ENCODE results near the gene ASXL3. TPM values are rescaled to one million over a fixed set of nuclear protein-coding genes. Genes with fewer than 3 reads are reported as not detected.

The ASXL3 gene
- total and polyA plus RNA-seq, 3 experiments from 2014 or later, result not detected

- H3K27me3 ChIP-seq (ENCODE audit: insufficient read depth, low read length, poor library complexity, severe bottlenecking), result no peaks in the 10 kb centered on the region
- Mint-ChIP-seq H3K27ac (no peak overlapping the region), H3K4me1 (no peaks in the 10 kb centered on the region), H3K27me3 (no peaks in the 10 kb centered on the region), H3K4me3 (no peak overlapping the region), H3K36me3 (no peaks in the 10 kb centered on the region), H3K9me3 (peaks cover 2 to 22% (median 12%) of the 10 kb centered on the region in 5 donors)
- H3K27ac ChIP-seq (ENCODE audit: low read depth, low read length), result no peak overlapping the region
- no peaks in the 10 kb centered on the region for H3K36me3 ChIP-seq (ENCODE audit: insufficient read depth, low read length)
- no peak for DNase-seq
- no peaks in the 10 kb centered on the region for H3K4me1 ChIP-seq (ENCODE audit: insufficient read depth, low read length)
- ChIA-PET CTCF (no interaction called here), POLR2A (no interaction called here)
- H3K9me3 ChIP-seq (ENCODE audit: low read length), result no peaks in the 10 kb centered on the region
- no peak overlapping the region for H3K4me3 ChIP-seq (ENCODE audit: low read length)
Measured at GRCh38 chr18:33745151-33745795, 167.3 kb downstream of the ASXL3 start.

- Histone ChIP-seq H3K4me3 (ENCODE audit: low read length) (no peak overlapping the region), H3K9me3 (ENCODE audit: low read length) (no peaks in the 10 kb centered on the region), H3K27me3 (ENCODE audit: insufficient read depth, low read length, poor library complexity, severe bottlenecking) (no peaks in the 10 kb centered on the region), H3K4me1 (ENCODE audit: insufficient read depth, low read length) (no peaks in the 10 kb centered on the region), H3K27ac (ENCODE audit: low read depth, low read length) (no peak overlapping the region), H3K36me3 (ENCODE audit: insufficient read depth, low read length) (no peaks in the 10 kb centered on the region)
- Mint-ChIP-seq H3K4me3 (no peak overlapping the region), H3K27me3 (no peaks in the 10 kb centered on the region), H3K9me3 (peaks cover 2 to 22% (median 12%) of the 10 kb centered on the region in 5 donors), H3K4me1 (no peaks in the 10 kb centered on the region), H3K27ac (no peak overlapping the region), H3K36me3 (no peaks in the 10 kb centered on the region)
- no peak for DNase-seq
- ChIA-PET POLR2A (no interaction called here), CTCF (no interaction called here)
Measured at GRCh38 chr18:33745871-33746545, 168.0 kb downstream of the ASXL3 start.

GRCh38 chr18:33749834-33750233 lies 171.8 kb downstream of the ASXL3 start:
- ChIA-PET POLR2A (no interaction called here), CTCF (no interaction called here)
- Histone ChIP-seq H3K9me3 (ENCODE audit: low read length) (no peaks in the 10 kb centered on the region), H3K4me1 (ENCODE audit: insufficient read depth, low read length) (no peaks in the 10 kb centered on the region), H3K27me3 (ENCODE audit: insufficient read depth, low read length, poor library complexity, severe bottlenecking) (no peaks in the 10 kb centered on the region), H3K27ac (ENCODE audit: low read depth, low read length) (no peak overlapping the region), H3K36me3 (ENCODE audit: insufficient read depth, low read length) (no peaks in the 10 kb centered on the region), H3K4me3 (ENCODE audit: low read length) (no peak overlapping the region)
- H3K27ac Mint-ChIP-seq, result no peak overlapping the region
- peaks cover 0 to 21% (median 5%) of the 10 kb centered on the region in 5 donors for H3K9me3 Mint-ChIP-seq
- DNase-seq, result no peak
- no peak overlapping the region for H3K4me3 Mint-ChIP-seq
- no peaks in the 10 kb centered on the region for H3K27me3 Mint-ChIP-seq
- no peaks in the 10 kb centered on the region for H3K4me1 Mint-ChIP-seq
- H3K36me3 Mint-ChIP-seq, result no peaks in the 10 kb centered on the region

GRCh38 chr18:33750366-33750765 lies 172.3 kb downstream of the ASXL3 start:
- Histone ChIP-seq H3K4me1 (ENCODE audit: insufficient read depth, low read length) (no peaks in the 10 kb centered on the region), H3K4me3 (ENCODE audit: low read length) (no peak overlapping the region), H3K27me3 (ENCODE audit: insufficient read depth, low read length, poor library complexity, severe bottlenecking) (no peaks in the 10 kb centered on the region), H3K36me3 (ENCODE audit: insufficient read depth, low read length) (no peaks in the 10 kb centered on the region), H3K27ac (ENCODE audit: low read depth, low read length) (no peak overlapping the region), H3K9me3 (ENCODE audit: low read length) (no peaks in the 10 kb centered on the region)
- H3K9me3 Mint-ChIP-seq, result peaks cover 0 to 21% (median 5%) of the 10 kb centered on the region in 5 donors
- ChIA-PET POLR2A (no interaction called here), CTCF (no interaction called here)
- no peak for DNase-seq
- H3K4me3 Mint-ChIP-seq, result no peak overlapping the region
- no peaks in the 10 kb centered on the region for H3K36me3 Mint-ChIP-seq
- no peaks in the 10 kb centered on the region for H3K4me1 Mint-ChIP-seq
- no peaks in the 10 kb centered on the region for H3K27me3 Mint-ChIP-seq
- H3K27ac Mint-ChIP-seq, result no peak overlapping the region

- H3K36me3 ChIP-seq (ENCODE audit: insufficient read depth, low read length), result no peaks in the 10 kb centered on the region
- H3K27me3 ChIP-seq (ENCODE audit: insufficient read depth, low read length, poor library complexity, severe bottlenecking), result no peaks in the 10 kb centered on the region
- H3K9me3 ChIP-seq (ENCODE audit: low read length), result no peaks in the 10 kb centered on the region
- CTCF ChIA-PET, result no interaction called here
- no peaks in the 10 kb centered on the region for H3K4me1 Mint-ChIP-seq
- H3K27ac ChIP-seq (ENCODE audit: low read depth, low read length), result no peak overlapping the region
- no peaks in the 10 kb centered on the region for H3K4me1 ChIP-seq (ENCODE audit: insufficient read depth, low read length)
- H3K9me3 Mint-ChIP-seq, result peaks cover 0 to 21% (median 2%) of the 10 kb centered on the region in 5 donors
- H3K27me3 Mint-ChIP-seq, result no peaks in the 10 kb centered on the region
- H3K27ac Mint-ChIP-seq, result no peak overlapping the region
- H3K4me3 Mint-ChIP-seq, result no peak overlapping the region
- no peak overlapping the region for H3K4me3 ChIP-seq (ENCODE audit: low read length)
- no peaks in the 10 kb centered on the region for H3K36me3 Mint-ChIP-seq
- POLR2A ChIA-PET, result no interaction called here
- DNase-seq, result no peak
Measured at GRCh38 chr18:33751613-33752221, 173.7 kb downstream of the ASXL3 start.

- no peaks in the 10 kb centered on the region for H3K9me3 ChIP-seq (ENCODE audit: low read length)
- no peaks in the 10 kb centered on the region for H3K36me3 Mint-ChIP-seq
- no peak overlapping the region for H3K4me3 ChIP-seq (ENCODE audit: low read length)
- ChIA-PET CTCF (no interaction called here), POLR2A (no interaction called here)
- H3K4me1 Mint-ChIP-seq, result no peaks in the 10 kb centered on the region
- H3K4me3 Mint-ChIP-seq, result no peak overlapping the region
- no peaks in the 10 kb centered on the region for H3K27me3 ChIP-seq (ENCODE audit: insufficient read depth, low read length, poor library complexity, severe bottlenecking)
- no peaks in the 10 kb centered on the region for H3K4me1 ChIP-seq (ENCODE audit: insufficient read depth, low read length)
- H3K27ac Mint-ChIP-seq, result no peak overlapping the region
- H3K27ac ChIP-seq (ENCODE audit: low read depth, low read length), result no peak overlapping the region
- peaks cover 0 to 7% (median 4%) of the 10 kb centered on the region in 5 donors for H3K9me3 Mint-ChIP-seq
- no peaks in the 10 kb centered on the region for H3K27me3 Mint-ChIP-seq
- no peak for DNase-seq
- no peaks in the 10 kb centered on the region for H3K36me3 ChIP-seq (ENCODE audit: insufficient read depth, low read length)
Measured at GRCh38 chr18:33755391-33755790, 177.4 kb downstream of the ASXL3 start.

- Histone ChIP-seq H3K27ac (ENCODE audit: low read depth, low read length) (no peak overlapping the region), H3K36me3 (ENCODE audit: insufficient read depth, low read length) (no peaks in the 10 kb centered on the region), H3K4me1 (ENCODE audit: insufficient read depth, low read length) (no peaks in the 10 kb centered on the region), H3K9me3 (ENCODE audit: low read length) (no peaks in the 10 kb centered on the region), H3K4me3 (ENCODE audit: low read length) (no peak overlapping the region), H3K27me3 (ENCODE audit: insufficient read depth, low read length, poor library complexity, severe bottlenecking) (no peaks in the 10 kb centered on the region)
- H3K9me3 Mint-ChIP-seq, result peaks cover 0 to 7% (median 4%) of the 10 kb centered on the region in 5 donors
- POLR2A ChIA-PET, result no interaction called here
- no peak for DNase-seq
- no peaks in the 10 kb centered on the region for H3K4me1 Mint-ChIP-seq
- H3K27ac Mint-ChIP-seq, result no peak overlapping the region
- H3K27me3 Mint-ChIP-seq, result no peaks in the 10 kb centered on the region
- no peaks in the 10 kb centered on the region for H3K36me3 Mint-ChIP-seq
- CTCF ChIA-PET, result no interaction called here
- H3K4me3 Mint-ChIP-seq, result no peak overlapping the region
Measured at GRCh38 chr18:33755931-33756560, 178.0 kb downstream of the ASXL3 start.

GRCh38 chr18:33757037-33757436 lies 179.0 kb downstream of the ASXL3 start:
- Histone ChIP-seq H3K4me1 (ENCODE audit: insufficient read depth, low read length) (no peaks in the 10 kb centered on the region), H3K27me3 (ENCODE audit: insufficient read depth, low read length, poor library complexity, severe bottlenecking) (no peaks in the 10 kb centered on the region), H3K36me3 (ENCODE audit: insufficient read depth, low read length) (no peaks in the 10 kb centered on the region), H3K27ac (ENCODE audit: low read depth, low read length) (no peak overlapping the region), H3K9me3 (ENCODE audit: low read length) (no peaks in the 10 kb centered on the region), H3K4me3 (ENCODE audit: low read length) (no peak overlapping the region)
- Mint-ChIP-seq H3K36me3 (no peaks in the 10 kb centered on the region), H3K27me3 (no peaks in the 10 kb centered on the region), H3K9me3 (peaks cover 0 to 7% (median 4%) of the 10 kb centered on the region in 5 donors), H3K27ac (no peak overlapping the region), H3K4me3 (no peak overlapping the region), H3K4me1 (no peaks in the 10 kb centered on the region)
- POLR2A ChIA-PET, result no interaction called here
- CTCF ChIA-PET, result no interaction called here
- DNase-seq, result no peak

Measured in CD8-positive, alpha-beta memory T cell (primary cell).